ENCODE measurements around the gene SUPT3H. TPM values are rescaled to one million over a fixed set of nuclear protein-coding genes. Genes with fewer than 3 reads are reported as not detected.
"Not testable (repeated sequence)": the region's sequence is repeated elsewhere in the genome, so short reads cannot be mapped to it uniquely, and the experiment has no call there.

SUPT3H gene
- total RNA-seq, 1 donor from 2014 or later = 2.9 TPM

DNA sequence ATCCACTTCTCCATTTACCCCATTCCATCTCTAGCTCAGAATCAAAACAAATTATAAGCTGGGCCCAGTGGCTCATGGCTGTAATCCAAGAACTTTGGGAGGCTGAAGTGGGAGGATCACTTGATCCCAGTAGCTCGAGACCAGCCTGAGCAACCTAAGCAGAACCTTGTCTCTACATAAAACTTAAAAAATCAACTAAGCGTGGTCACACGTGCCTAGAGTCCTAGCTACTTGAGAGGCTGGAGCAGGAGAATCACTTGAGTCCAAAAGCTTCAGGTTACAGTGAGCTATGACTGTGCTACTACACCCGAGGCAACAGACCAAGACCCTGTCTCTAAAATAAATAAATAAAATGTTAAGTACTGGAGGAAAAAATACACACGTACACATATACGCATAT, 124.3 kb downstream of the SUPT3H start:
- no peak for ATAC-seq

- ATAC-seq = no peak
Observed at GRCh38 chr6:45231660-45232059, 146.1 kb downstream of the SUPT3H start.

DNA sequence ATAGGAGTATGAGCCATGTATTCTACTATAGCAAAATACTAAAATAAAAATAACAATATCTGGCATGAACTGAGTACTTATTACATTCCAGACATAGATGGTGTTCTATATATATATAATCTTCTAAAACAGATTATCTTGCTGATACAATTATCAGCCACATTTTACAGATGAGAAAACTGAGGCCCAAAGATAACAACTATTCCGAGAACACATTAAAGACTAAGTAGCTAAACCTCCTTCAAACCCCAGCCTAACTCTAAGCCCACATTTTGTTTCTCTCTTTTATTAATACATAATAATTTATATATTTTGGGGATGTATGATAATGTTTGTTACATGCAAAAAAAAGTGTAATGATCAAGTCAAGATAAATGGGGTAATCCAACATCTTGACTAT, 148.3 kb downstream of the SUPT3H start:
- ATAC-seq = no peak

DNA sequence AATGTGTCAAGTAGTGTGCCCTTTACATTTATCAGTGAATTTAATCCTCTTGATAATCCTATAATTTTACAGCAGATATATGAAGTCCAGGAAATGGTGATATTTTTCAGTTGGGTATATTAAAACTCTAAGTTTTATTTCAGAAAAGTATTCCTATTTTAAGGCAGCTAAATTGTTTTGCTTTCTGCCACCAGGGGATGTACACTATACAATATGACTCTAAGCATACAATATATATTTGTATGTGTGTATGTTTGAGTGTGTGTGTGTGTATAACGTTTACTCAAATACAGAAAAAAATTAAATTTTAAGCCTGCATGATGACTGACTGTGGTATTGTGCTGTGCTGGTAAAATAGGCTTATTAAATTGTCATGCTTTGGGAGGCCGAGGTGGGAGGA, 151.7 kb downstream of the SUPT3H start:
- ATAC-seq = no peak

GRCh38 chr6:45222380-45222779, 155.4 kb downstream of the SUPT3H start:
- no peak for ATAC-seq

GRCh38 chr6:45215759-45216158, 162.0 kb downstream of the SUPT3H start:
- ATAC-seq = no peak

GRCh38 chr6:45212976-45213375, 164.8 kb downstream of the SUPT3H start:
- ATAC-seq = no peak

DNA sequence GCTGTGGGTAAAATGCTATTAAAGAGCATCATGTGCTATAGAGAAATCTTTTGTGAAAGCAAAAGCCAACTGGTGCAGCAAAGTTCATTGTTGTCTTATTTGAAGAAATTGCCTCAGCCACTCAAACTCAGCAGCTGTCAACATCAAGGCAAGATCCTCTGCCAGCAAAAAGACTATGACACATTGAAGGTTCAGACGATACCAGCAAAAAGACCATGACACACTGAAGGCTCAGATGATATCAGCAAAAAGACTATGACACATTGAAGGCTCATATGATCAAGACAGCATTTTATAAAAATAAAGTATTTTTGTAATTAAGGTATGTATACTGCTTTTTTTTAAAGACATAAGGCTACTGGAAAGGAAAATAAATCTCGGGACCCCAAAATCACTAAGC, 168.0 kb downstream of the SUPT3H start:
- no peak for ATAC-seq

DNA sequence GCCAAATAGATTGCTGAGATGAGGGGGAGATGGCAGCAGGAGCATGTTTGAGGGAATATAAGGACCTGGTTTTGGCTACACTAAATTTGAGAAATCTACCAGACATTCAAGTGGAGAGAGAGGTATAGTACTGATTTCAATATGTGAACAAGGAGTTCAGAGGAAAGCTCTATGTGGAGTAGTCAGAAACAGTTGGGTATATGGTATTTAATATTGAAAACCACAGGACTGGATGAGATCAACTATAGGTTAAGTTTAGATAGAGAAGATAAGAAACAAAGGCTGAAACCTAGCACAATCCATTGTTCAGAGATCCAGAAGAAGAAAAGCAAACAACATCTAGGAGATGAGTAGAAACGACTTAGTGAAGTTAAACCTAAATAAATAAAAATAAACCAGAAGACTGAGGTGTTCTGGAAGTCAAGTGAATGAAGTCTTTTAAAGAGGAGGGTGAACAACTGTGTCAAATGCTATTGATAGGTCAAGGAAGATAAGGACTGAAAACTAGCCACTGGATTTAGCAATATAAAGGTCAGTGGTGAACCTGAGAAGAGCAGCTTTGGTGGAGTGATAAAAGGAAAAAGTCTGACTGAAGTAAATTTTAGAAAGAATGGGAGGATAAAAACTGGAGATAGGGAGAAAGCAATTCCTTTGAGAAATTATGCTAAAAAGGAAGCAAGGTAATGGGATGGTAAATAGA, 170.8 kb downstream of the SUPT3H start:
- ATAC-seq = no peak

GRCh38 chr6:45201484-45201883, 176.2 kb downstream of the SUPT3H start:
- no peak for ATAC-seq

GRCh38 chr6:45200510-45200909, 177.2 kb downstream of the SUPT3H start:
- no peak for ATAC-seq

- ATAC-seq = no peak
Observed at GRCh38 chr6:45199554-45199953, 178.2 kb downstream of the SUPT3H start.

DNA sequence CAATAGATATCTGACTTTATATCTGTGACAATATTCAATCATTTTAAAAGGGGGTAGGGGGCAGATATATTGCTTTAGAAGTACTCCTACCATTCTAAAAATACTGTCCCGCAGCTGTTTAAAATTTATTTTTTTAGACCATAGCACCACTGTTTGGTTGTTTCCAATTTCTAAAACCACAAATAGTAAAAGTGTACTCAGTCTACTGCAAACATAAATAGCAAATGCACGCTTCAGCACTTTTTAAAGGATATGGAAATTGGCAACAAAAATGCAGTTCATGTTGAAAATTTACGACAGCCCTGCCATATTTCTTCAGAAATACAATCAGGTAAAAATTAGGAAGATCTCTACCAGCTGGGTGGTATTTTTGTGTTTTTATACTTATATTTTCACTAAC, 181.6 kb downstream of the SUPT3H start:
- ATAC-seq = no peak

GRCh38 chr6:45195137-45195536, 182.6 kb downstream of the SUPT3H start:
- ATAC-seq = no peak

GRCh38 chr6:45192556-45192955, 185.2 kb downstream of the SUPT3H start:
- ATAC-seq = no peak

DNA sequence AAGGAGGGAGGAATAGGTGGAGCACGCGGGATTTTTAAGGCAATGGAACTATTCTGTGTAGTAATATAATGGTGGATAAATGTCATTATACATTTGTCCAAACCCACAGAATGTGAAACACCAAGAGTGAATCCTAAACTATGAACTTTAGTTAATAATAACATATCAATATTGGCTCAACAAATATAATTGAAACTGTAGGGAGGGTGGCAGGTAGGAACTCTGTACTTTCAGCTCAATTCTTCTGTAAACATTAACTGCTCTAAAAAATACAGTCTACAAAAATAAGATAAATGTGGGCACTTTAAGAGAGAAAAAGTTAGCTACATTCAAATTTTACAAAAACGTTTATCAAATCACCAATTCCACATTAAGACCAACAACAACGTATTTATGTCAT, 186.3 kb downstream of the SUPT3H start:
- ATAC-seq = no peak

- ATAC-seq = no peak
Observed at GRCh38 chr6:45187836-45188235, 189.9 kb downstream of the SUPT3H start.

- ATAC-seq = no peak
Observed at GRCh38 chr6:45185403-45186251, 192.1 kb downstream of the SUPT3H start.

- no peak for ATAC-seq
Observed at GRCh38 chr6:45184937-45185336, 192.8 kb downstream of the SUPT3H start.

DNA sequence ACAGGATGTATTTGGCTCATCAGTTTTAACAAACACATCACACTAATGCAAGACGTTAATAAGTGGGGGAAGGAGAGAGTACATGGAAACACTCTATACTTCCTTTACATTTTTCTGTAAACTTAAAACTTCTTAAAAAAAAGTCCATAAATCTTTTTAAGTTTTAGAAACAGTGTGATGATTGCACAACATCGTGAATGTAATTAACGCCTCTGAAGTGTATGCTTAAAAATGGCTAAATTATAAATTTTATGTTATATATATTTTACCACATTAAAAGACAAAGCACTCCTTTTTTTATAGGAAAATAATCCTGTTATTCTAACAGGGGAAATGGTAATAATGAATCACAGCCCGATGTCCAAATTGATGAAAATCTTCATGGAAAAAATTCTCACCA, 193.7 kb downstream of the SUPT3H start:
- no peak for ATAC-seq

DNA sequence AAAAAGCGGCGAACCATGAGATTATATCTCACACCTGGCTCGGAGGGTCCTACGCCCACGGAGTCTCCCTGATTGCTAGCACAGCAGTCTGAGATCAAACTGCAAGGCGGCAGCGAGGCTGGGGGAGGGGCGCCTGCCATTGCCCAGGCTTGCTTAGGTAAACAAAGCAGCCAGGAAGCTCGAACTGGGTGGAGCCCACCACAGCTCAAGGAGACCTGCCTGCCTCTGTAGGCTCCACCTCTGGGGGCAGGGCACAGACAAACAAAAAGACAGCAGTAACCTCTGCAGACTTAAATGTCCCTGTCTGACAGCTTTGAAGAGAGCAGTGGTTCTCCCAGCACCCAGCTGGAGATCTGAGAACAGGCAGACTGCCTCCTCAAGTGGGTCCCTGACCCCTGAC, 201.4 kb downstream of the SUPT3H start:
- ATAC-seq = not testable (repeated sequence)

GRCh38 chr6:45175272-45175671, 202.5 kb downstream of the SUPT3H start:
- no peak for ATAC-seq

- ATAC-seq = no peak
Observed at GRCh38 chr6:45174045-45174444, 203.7 kb downstream of the SUPT3H start.

- ATAC-seq = no peak
Observed at GRCh38 chr6:45171380-45171779, 206.4 kb downstream of the SUPT3H start.
